ENCODE results near the gene UBR2.

GRCh38 chr6:42689371-42689770, 125.5 kb downstream of the UBR2 start:
- TF ChIP-seq NFIC (IDR thresholded peaks at IDR 0.05) (no peak), ZBTB7A (IDR thresholded peaks at IDR 0.05; ENCODE audit: low read depth) (no peak), REST (IDR thresholded peaks at IDR 0.05; ENCODE audit: low read depth) (no peak), EP300 (IDR thresholded peaks at IDR 0.05; ENCODE audit: borderline replicate concordance) (no peak), RAD21 (IDR thresholded peaks at IDR 0.05; ENCODE audit: low read depth) (no peak), CREB1 (IDR thresholded peaks at IDR 0.05; ENCODE audit: low read depth) (no peak)
